ENCODE results near the gene DNAJC16.

Gene DNAJC16

DNA sequence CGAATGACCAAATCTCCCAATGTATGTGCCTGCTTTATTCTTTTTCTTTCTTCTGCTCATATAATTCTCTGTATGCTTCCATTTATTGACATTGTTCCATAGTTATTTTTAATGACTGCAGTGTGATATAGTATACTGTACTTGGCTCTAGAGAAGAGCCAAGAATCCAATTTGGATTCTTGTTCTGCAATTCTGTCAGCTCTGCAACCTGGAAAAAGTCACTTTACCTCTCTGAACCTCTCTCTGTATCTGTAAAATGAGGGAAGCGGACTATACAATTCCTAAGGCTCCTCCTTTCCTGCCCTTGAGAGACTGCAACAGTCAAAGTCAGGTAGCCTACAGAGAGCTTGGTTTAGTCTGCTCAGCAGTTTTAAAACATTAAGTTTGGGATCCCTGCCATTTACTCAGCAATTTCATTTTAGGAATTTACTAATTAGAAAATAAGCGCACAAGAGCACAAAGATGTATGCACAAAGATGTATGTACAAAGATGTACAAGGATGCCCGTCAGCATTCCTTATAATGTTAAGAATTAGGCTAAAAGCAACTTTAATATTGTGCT, 14.7 kb downstream of the DNAJC16 start:
- TF ChIP-seq POLR2A (IDR thresholded peaks at IDR 0.05; ENCODE audit: low read depth, low read length): no peak
- FAIRE-seq (no peak), DNase-seq (ENCODE audit: insufficient read length, low spot score) (no peak)

DNA sequence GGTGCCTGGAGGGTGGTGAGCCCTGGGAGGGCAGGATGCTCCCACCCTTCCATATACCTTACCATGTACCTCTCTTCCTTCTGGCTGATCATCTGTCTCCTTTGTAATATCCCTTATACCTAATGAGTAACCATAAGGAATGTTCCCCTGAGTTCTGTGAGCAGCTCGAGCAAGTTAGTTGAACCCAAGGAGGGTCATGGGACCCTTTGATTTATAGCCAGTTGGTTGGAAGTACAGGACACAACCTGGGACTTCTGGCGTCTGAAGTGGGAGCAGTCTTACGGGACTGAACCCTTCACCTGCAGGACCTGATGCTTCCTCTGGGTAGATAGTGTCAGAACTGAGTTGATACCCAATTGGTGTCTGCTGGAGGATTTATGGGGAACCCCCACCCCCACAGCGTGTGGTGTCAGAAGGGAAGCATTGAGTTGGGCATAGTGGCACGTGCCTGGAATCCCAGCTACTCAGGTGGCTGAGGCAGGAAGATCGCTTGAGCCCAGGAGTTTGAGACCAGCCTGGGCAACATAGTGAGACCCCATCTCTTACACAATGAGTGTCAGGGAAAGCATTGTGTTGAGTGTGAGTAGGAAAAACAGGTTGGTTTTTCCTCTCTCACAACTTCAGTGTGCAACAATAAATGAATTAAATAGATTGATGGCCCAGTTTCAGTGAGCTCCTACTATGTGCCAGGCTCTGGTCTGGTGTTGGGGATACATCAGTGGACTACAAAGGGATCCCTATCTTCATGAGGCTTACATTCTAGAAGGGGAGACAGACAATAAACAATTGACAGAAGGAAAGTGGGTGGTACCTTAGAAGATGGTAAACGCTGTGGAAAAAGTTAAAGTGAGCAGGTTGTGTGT, 16.0 kb downstream of the DNAJC16 start:
- FAIRE-seq: no peak
- TF ChIP-seq POLR2A (IDR thresholded peaks at IDR 0.05; ENCODE audit: low read depth, low read length): no peak
- no peak for DNase-seq (ENCODE audit: insufficient read length, low spot score)

DNA sequence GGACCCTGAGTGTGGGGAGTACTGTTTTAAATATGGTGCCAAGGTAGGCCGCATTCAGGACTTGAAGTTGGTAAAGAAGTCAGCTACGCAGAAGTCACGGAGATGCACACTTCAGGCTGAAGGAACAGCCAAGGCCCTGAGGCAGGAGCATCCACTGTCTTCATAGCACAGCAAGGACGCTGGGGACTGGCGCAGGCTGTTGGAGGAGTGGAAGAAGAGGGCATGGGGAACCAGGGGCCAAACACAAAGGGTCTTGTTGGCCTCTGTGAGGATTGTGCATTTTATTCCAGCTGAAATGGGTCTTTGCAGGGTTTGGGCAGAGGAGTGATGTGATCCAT, 16.6 kb downstream of the DNAJC16 start:
- FAIRE-seq (no peak), DNase-seq (ENCODE audit: insufficient read length, low spot score) (no peak)
- no peak for TF ChIP-seq POLR2A (IDR thresholded peaks at IDR 0.05; ENCODE audit: low read depth, low read length)

DNA sequence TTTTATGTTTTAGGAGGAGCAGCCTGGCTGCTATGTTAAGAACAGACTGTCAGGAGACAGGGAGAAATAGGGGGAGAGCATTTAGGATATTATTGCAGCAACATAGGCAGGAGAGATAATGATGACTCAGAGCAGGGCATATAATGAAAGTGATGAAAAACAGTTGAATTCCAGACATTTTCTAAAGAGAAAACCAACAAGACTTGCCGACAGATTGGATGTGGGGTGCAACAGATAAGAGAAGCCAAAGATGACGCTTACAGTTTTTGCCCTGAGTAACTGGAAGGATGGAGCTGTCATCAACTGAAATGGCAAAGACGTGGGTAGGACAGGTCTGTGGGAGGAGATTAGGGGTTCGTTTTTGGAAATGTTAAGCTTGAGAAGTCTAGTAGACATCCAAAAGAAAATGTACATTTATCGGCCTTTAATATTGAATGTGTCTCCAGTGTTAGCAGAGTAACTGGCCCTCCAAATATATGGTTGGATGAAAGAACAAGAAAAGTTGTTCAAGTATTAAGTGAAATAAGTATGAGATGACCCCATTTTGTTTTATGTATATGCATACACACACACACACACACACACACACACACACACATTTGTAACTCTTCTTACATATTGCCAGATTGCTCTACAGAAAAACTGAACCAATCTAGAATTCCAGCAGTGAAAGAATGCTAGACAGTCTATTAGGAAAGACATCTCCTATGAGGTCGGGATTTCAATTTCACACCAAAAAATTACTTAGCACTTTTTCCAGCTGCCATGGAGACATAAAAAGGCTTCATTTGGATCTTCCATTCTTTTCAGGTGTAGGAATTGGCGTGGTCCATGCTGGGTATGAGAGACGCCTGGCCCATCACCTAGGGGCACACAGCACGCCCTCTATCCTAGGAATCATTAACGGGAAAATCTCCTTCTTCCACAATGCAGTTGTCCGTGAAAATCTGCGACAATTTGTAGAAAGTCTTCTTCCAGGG, 17.2 kb downstream of the DNAJC16 start:
- DNase-seq (ENCODE audit: insufficient read length, low spot score): no peak
- FAIRE-seq: no peak
- TF ChIP-seq POLR2A (IDR thresholded peaks at IDR 0.05; ENCODE audit: low read depth, low read length): no peak

DNA sequence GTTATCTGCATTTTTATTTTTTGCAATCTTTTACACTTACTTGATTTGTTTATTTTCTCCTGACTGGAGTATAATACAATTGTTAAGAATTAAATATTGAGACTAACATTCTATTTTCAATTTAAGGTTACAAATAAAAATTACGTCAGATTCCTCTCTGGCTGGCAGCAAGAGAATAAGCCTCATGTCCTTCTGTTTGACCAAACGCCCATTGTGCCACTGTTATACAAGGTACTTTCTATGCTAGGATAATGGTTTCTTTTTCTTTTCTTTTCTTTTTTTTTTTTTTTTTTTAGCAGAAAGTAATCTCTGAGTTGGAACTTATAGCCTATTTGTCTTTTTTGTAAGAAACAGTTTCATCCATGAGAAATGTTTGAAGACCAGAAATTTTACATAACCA, 20.0 kb downstream of the DNAJC16 start:
- no peak for DNase-seq (ENCODE audit: insufficient read length, low spot score)
- no peak for FAIRE-seq
- TF ChIP-seq POLR2A (IDR thresholded peaks at IDR 0.05; ENCODE audit: low read depth, low read length): no peak

DNA sequence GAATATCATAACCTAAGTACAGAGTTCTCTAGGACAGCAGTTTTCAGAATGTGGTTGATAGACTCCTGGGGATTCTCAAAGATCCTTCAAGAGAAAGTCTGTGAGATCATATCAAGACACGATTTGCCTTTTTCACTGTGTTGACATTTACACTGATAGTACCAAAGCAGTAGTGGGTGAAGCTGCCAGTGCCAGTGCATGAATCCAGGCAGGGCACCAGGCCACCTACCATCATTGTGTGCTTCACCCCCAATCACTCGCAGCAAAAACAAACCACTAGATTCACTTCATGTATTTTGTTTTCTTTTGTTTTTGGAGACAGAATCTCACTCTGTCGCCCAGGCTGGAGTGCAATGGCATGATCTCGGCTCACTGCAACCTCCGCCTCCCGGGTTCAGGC, 23.9 kb downstream of the DNAJC16 start:
- TF ChIP-seq POLR2A (IDR thresholded peaks at IDR 0.05; ENCODE audit: low read depth, low read length): no peak
- FAIRE-seq (no peak), DNase-seq (ENCODE audit: insufficient read length, low spot score) (no peak)

DNA sequence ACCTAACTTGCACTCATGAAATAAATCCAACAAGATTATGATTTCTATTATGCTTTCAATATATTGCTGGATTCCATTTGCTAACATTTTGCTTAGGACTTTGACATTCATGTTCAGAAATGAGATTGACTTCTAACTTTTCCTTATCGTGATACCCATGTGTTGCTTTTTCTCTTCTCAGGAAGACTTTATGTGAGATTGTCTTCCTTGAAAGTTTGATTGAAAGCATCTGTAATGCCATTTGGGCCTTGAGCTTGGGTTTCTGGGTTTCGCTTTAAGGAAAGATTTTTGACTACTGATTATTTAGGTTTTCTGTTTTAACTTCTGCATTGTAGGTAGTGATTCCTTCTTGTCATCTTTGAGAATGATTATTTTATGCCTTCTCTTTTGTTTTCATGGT, 30.4 kb downstream of the DNAJC16 start:
- TF ChIP-seq POLR2A (IDR thresholded peaks at IDR 0.05; ENCODE audit: low read depth, low read length): no peak
- DNase-seq (ENCODE audit: insufficient read length, low spot score) (no peak), FAIRE-seq (no peak)

DNA sequence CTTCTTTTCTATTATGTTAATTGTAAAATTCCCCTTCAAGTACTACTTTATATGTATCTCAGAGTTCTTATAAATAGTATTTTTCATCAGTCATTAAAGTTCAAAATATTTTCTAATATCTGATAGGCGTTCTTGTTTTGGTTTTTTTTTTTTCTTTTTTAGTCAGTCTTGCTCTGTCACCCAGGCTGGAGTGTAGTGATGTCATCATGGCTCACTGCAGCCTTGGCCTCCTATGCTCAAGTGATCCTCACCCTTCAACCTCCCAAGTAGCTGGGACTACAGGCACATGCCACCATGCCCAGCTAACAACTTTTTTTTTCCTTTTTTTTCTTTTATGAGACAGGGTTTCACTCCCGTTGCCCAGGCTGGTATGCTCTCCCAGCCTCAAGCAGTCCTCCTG, 30.9 kb downstream of the DNAJC16 start:
- TF ChIP-seq POLR2A (IDR thresholded peaks at IDR 0.05; ENCODE audit: low read depth, low read length): no peak
- DNase-seq (ENCODE audit: insufficient read length, low spot score) (no peak), FAIRE-seq (no peak)

DNA sequence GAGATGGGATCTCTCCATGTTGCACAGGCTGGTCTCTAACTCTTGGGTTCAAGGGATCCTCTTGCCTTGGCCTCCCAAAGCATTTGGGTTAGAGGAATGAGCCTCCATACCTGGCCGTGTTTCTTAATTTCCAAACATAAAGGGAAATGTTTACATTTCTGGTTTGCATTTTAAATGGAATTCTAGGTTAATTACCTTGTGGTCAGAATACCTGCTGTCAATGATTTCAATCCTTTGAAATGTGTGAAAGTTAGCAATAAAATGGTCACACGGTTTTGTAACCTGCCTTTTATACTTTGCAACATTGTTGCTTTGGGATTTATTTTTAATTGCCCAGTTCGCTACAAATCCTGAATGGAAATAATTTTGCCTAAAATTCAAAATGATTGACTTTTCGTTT, 31.9 kb downstream of the DNAJC16 start:
- TF ChIP-seq POLR2A (IDR thresholded peaks at IDR 0.05; ENCODE audit: low read depth, low read length): no peak
- FAIRE-seq (no peak), DNase-seq (ENCODE audit: insufficient read length, low spot score) (no peak)

DNA sequence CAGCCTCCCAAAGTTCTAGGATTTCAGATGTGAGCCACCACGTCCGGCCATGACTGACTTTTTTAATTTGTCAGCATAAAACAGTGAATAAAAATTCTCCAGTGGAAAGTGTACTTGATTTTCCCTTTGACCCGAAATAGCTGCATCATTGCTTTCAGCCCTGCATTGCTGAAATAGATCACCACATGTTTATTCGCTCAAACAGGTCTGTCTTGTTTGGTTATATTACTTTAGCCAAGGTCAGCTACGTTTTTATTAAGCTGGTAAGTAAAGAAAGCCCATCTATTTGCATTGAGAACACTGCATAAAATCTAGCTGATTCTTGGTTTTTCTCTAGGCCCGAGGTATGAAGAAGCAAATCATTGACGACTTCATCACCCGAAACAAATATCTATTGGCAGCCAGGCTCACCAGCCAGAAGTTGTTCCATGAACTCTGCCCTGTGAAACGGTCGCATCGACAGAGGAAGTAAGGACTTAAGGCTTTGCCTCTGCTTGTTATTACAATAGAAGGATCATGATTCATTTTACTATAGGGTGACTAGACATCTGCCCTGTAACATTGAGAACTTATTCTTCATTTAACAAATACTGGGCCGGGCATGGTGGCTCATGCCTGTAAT, 32.7 kb downstream of the DNAJC16 start:
- DNase-seq (ENCODE audit: insufficient read length, low spot score) (no peak), FAIRE-seq (no peak)
- TF ChIP-seq POLR2A (IDR thresholded peaks at IDR 0.05; ENCODE audit: low read depth, low read length): no peak

DNA sequence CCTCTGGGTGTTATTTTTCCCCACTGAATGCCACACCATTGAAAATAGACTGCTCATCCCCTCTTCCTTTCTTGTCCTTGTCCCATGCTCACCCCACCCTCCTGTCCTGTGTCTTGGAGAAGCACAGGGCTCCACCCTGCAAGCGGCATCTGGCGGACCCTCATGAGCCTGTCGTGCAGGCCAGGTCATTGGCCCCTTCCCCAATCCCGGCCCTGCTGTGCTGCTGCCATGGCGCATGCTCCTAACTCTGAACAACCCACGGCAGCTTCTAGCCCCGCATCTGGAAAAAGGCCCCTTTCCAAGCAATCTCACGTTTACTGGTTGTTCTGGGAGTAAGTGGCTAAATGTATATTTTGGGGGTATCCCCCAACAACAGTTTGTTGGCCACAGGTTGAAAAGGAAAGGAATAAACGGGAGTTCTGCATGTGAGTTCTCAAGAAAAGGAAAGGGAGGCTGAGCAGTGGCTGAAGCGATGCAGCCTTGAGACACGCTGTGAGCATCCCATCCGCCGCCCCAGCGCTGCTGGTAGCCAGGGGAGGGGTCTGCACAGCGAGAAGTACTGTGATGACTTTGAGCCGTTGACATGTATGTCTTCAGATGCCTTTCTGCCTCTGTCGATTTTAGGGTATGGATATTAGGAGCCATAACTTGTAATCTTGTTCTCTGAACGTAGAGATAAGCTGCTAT, 41.9 kb downstream of the DNAJC16 start:
- no peak for FAIRE-seq
- DNase-seq (ENCODE audit: insufficient read length, low spot score): no peak
- no peak for TF ChIP-seq POLR2A (IDR thresholded peaks at IDR 0.05; ENCODE audit: low read depth, low read length)

DNA sequence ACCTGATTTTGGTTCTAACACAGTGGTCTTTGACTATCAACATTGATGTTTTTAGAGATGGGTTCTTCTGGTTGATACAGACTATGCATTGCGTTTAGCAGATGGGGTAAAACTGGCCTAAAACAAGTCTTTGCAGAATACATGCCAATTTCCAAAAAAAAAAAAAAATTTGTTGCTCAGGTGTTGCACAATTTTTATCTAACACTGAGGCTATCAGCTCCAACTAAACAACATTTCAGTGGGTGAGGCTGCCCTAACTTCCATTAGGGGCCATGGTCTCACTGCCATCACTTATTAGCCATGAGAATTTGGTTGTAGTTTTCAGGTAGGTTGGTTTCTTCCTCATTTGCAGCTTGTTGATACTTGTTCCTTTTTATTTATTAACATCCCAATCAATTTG, 44.2 kb downstream of the DNAJC16 start:
- FAIRE-seq (no peak), DNase-seq (ENCODE audit: insufficient read length, low spot score) (no peak)
- TF ChIP-seq POLR2A (IDR thresholded peaks at IDR 0.05; ENCODE audit: low read depth, low read length): no peak

DNA sequence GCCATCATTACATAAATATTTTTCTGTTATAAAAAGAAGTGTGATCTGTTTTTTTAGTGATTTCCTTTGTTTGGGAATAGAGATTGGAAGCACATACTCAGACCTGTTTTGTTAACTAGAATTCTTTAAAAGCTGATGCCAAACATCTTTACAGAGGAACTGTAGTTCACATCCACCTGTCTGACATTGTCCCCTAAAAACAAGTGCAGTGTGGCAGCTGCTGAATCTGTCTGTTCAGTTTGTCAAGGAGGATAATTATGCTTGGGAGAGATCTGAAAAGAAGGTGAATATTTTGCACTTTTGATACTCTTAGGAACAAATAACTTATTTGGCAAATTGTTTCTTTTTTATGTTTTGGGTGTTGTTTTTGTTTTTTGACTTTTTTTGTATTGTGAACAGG, 44.6 kb downstream of the DNAJC16 start:
- DNase-seq (ENCODE audit: insufficient read length, low spot score) (no peak), FAIRE-seq (no peak)
- no peak for TF ChIP-seq POLR2A (IDR thresholded peaks at IDR 0.05; ENCODE audit: low read depth, low read length)
